IMR-90 (cell line): ENCODE results near the gene OR9A4. TPM values are rescaled to one million over a fixed set of nuclear protein-coding genes. Genes with fewer than 3 reads are reported as not detected.

ENCODE experiments used
- ATAC-seq: fragments of 200-7000 bp; cut with Tn5 transposase; 2 replicates; pipeline ENCODE4 v1.9.1; 2020; ENCODE audit warnings: low read depth, mild to moderate bottlenecking, moderate library complexity
- BruUV-seq: library from RNA; stranded (reverse); fragments of 400-500 nt; replicated peaks from 2 replicates; lab custom pipeline; 2021; lab: Mats Ljungman, UMichigan
- CTCF ChIA-PET: fragments of 300-600 bp; formaldehyde crosslinking; extraction: SDS; loops from one replicate; lab custom pipeline; 2021; ENCODE audit warnings: antibody characterized with exemption; lab: Yijun Ruan, JAX
- POLR2A ChIA-PET: fragments of 300-600 bp; sonication (Branson Sonifier 250); formaldehyde crosslinking; loops from one replicate; lab custom pipeline; 2022; ENCODE audit warnings: antibody characterized with exemption; ENCODE audit not compliant: unreplicated experiment; lab: Charles Lee
- DNase-seq: peaks from one replicate; pipeline ENCODE4 v3.0.0; 2013
- H2AFZ ChIP-seq: replicated peaks from 2 replicates; pipeline ENCODE3; 2013; ENCODE audit warnings: low read length, mild to moderate bottlenecking; ENCODE audit not compliant: poor library complexity
- H2AK5ac ChIP-seq: 2 replicates; pipeline ENCODE4 v1.6.1; 2013; ENCODE audit warnings: low read depth, low read length, inconsistent platforms
- H2AK9ac ChIP-seq: replicated peaks from 2 replicates; pipeline ENCODE3; 2013; ENCODE audit warnings: mild to moderate bottlenecking, low read depth, low read length, moderate library complexity; ENCODE audit not compliant: poor library complexity
- H2BK120ac ChIP-seq: 2 replicates; pipeline ENCODE4 v1.6.1; 2013; ENCODE audit warnings: low read depth, low read length, inconsistent platforms
- H2BK15ac ChIP-seq: 3 replicates; pipeline ENCODE4 v1.6.1; 2013; ENCODE audit warnings: low read depth, low read length, inconsistent platforms
- H2BK20ac ChIP-seq: 2 replicates; pipeline ENCODE4 v1.6.1; 2013; ENCODE audit warnings: low read depth, mild to moderate bottlenecking, inconsistent platforms, low read length, moderate library complexity
- H2BK5ac ChIP-seq: 2 replicates; pipeline ENCODE4 v1.6.1; 2013; ENCODE audit warnings: mild to moderate bottlenecking, low read depth, low read length, inconsistent platforms; ENCODE audit not compliant: poor library complexity, severe bottlenecking
- H3K14ac ChIP-seq: replicated peaks from 2 replicates; pipeline ENCODE4 v1.6.1; 2013; ENCODE audit warnings: low read depth, low read length, inconsistent platforms
- H3K18ac ChIP-seq: 2 replicates; pipeline ENCODE4 v1.6.1; 2013; ENCODE audit warnings: low read depth, low read length, control low read depth
- H3K23ac ChIP-seq: 2 replicates; pipeline ENCODE4 v1.6.1; 2013; ENCODE audit warnings: low read depth, low read length, inconsistent platforms
- H3K27ac ChIP-seq: 2 replicates; pipeline ENCODE4 v1.5.1; 2013; ENCODE audit warnings: mild to moderate bottlenecking, control low read depth, low read length; ENCODE audit not compliant: insufficient read depth
- H3K27me3 ChIP-seq: 2 replicates; pipeline ENCODE4 v1.6.1; 2013; ENCODE audit warnings: low read length; ENCODE audit not compliant: control insufficient read depth, insufficient read depth
- H3K36me3 ChIP-seq: 2 replicates; pipeline ENCODE4 v1.6.1; 2013; ENCODE audit warnings: low read length, mixed read lengths; ENCODE audit not compliant: control insufficient read depth, insufficient read depth
- H3K4ac ChIP-seq: 2 replicates; pipeline ENCODE4 v1.6.1; 2013; ENCODE audit warnings: low read depth, low read length, inconsistent platforms
- H3K4me1 ChIP-seq: 2 replicates; pipeline ENCODE4 v1.6.1; 2013; ENCODE audit warnings: low read length, mixed read lengths; ENCODE audit not compliant: control insufficient read depth, insufficient read depth
- H3K4me2 ChIP-seq: 2 replicates; pipeline ENCODE4 v1.6.1; 2013; ENCODE audit warnings: low read depth, mild to moderate bottlenecking, control low read depth, low read length, moderate library complexity
- H3K4me3 ChIP-seq: 2 replicates; pipeline ENCODE4 v1.5.1; 2013; ENCODE audit warnings: low read depth, mild to moderate bottlenecking, control low read depth, low read length, moderate library complexity; ENCODE audit not compliant: insufficient read depth
- H3K56ac ChIP-seq: 2 replicates; pipeline ENCODE4 v1.6.1; 2013; ENCODE audit warnings: low read length, inconsistent platforms; ENCODE audit not compliant: insufficient read depth; ENCODE audit errors: extremely low read depth
- H3K79me1 ChIP-seq, 2 experiments: 2 replicates each; pipeline ENCODE4 v1.6.1; 2013; ENCODE audit warnings: low read length in 2 of 2, inconsistent platforms in 1 of 2, low read depth in 1 of 2
- H3K9ac ChIP-seq: 2 replicates; pipeline ENCODE4 v1.6.1; 2013; ENCODE audit warnings: low read depth, low read length, control low read depth
- H3K9me1 ChIP-seq: 2 replicates; pipeline ENCODE4 v1.6.1; 2013; ENCODE audit warnings: low read length, inconsistent platforms; ENCODE audit not compliant: insufficient read depth
- H3K9me3 ChIP-seq: 2 replicates; pipeline ENCODE4 v1.6.1; 2013; ENCODE audit warnings: low read length; ENCODE audit not compliant: control insufficient read depth, insufficient read depth
- H4K20me1 ChIP-seq: 2 replicates; pipeline ENCODE4 v1.6.1; 2013; ENCODE audit warnings: low read length, inconsistent platforms; ENCODE audit not compliant: insufficient read depth
- H4K5ac ChIP-seq: 2 replicates; pipeline ENCODE4 v1.6.1; 2013; ENCODE audit warnings: mild to moderate bottlenecking, low read depth, low read length, control low read depth
- H4K8ac ChIP-seq, 2 experiments: 2 replicates each; pipeline ENCODE4 v1.6.1; 2013; ENCODE audit warnings: low read depth in 2 of 2, low read length in 2 of 2, control low read depth in 1 of 2, inconsistent platforms in 1 of 2
- H4K91ac ChIP-seq: 2 replicates; pipeline ENCODE4 v1.6.1; 2013; ENCODE audit warnings: low read depth, low read length, inconsistent platforms; ENCODE audit not compliant: insufficient read depth
- MAZ ChIP-seq: IDR thresholded peaks from 2 replicates; pipeline ENCODE4 v1.6.1; 2012; ENCODE audit warnings: low read depth, mild to moderate bottlenecking, low read length, improper control_type of control experiment, moderate library complexity, borderline replicate concordance
- WGBS, 2 experiments: methylation state at CpG; one replicate each; pipeline versions ENCODE4 v1.1.5 to v1.1.7; 2013; ENCODE audit warnings: missing lambda C conversion rate in 2 of 2; ENCODE audit not compliant: insufficient read length in 1 of 2; ENCODE audit errors: extremely low coverage in 2 of 2; 5-methylcytosine and 5-hydroxymethylcytosine counted together
- dilution Hi-C: fragments of 300-500 bp; cut with HindIII; formaldehyde crosslinking; loops from one replicate; pipeline ENCODE4 v1.14.3; 2018; ENCODE audit warnings: low sequenced_read_pairs; ENCODE audit not compliant: unreplicated experiment
- in situ Hi-C: fragments of 300-500 bp; cut with MboI; formaldehyde crosslinking; loops from 3 replicates; pipeline ENCODE4 v1.14.3; 2019; ENCODE audit warnings: low sequenced_read_pairs, inconsistent platforms, mixed read lengths
- intact Hi-C: fragments of 100-400 bp; cut with micrococcal nuclease; formaldehyde crosslinking; loops from 2 replicates; pipeline ENCODE4 v1.10.0; 2022
- polyA plus RNA-seq, 3 experiments: library from polyadenylated mRNA; depleted of rRNA; stranded (reverse); fragments of >200 nt; gene quantifications; 2 replicates each; pipeline ENCODE4 v1.2.3, GENCODE V29; 2012; ENCODE audit warnings: low replicate concordance in 1 of 3
- total RNA-seq: library from RNA; depleted of rRNA; stranded (reverse); fragments of >200 nt; gene quantifications from 2 replicates; pipeline ENCODE4 v1.2.3, GENCODE V29; 2012

Gene OR9A4
- total and polyA plus RNA-seq, 2 of the 4 experiments (the other 2 are of a cell fraction), result not detected

- H3K4ac ChIP-seq, result no peak overlapping the region
- H4K91ac ChIP-seq, result no peak overlapping the region
- no peak overlapping the region for H3K4me3 ChIP-seq
- H3K23ac ChIP-seq, result no peak overlapping the region
- dilution Hi-C loops, result no loop called here
- H3K14ac ChIP-seq, result no peak overlapping the region
- H3K36me3 ChIP-seq, result no peaks in the 10 kb centered on the region
- H3K4me1 ChIP-seq, result no peaks in the 10 kb centered on the region
- H4K8ac ChIP-seq, result no peak overlapping the region
- DNase-seq (no peak), ATAC-seq (no peak)
- CTCF ChIA-PET, result no interaction called here
- POLR2A ChIA-PET, result no interaction called here
- H2AK9ac ChIP-seq, result no peak overlapping the region
- H3K27ac ChIP-seq, result no peak overlapping the region
- 0% methylated on average over 1 of the region's 1 CpG; no CpG with 5 or more reads in 1 of the 2 experiments for WGBS, 2 experiments
- no peak overlapping the region for H3K18ac ChIP-seq
- H2BK120ac ChIP-seq, result no peak overlapping the region
- intact Hi-C loops, result no loop called here
- H4K5ac ChIP-seq, result no peak overlapping the region
- no peak overlapping the region for H3K4me2 ChIP-seq
- H3K79me1 ChIP-seq, result no peaks in the 10 kb centered on the region
- no peak overlapping the region for H2BK20ac ChIP-seq
- H2AFZ ChIP-seq, result no peak overlapping the region
- TF ChIP-seq MAZ, result no peak
- H3K9me3 ChIP-seq, result peaks cover 8% of the 10 kb centered on the region
- H4K20me1 ChIP-seq, result no peaks in the 10 kb centered on the region
- no peak overlapping the region for H2BK5ac ChIP-seq
- no peak overlapping the region for H2AK5ac ChIP-seq
- no peak overlapping the region for H2BK15ac ChIP-seq
- no peaks in the 10 kb centered on the region for H3K9me1 ChIP-seq
- in situ Hi-C loops, result no loop called here
- H3K56ac ChIP-seq, result no peak overlapping the region
- H3K9ac ChIP-seq, result no peak overlapping the region
- no TSS peak for BruUV-seq
- H3K27me3 ChIP-seq, result no peaks in the 10 kb centered on the region
Measured at GRCh38 chr7:141920281-141920680, 4.1 kb downstream of the OR9A4 start.
